Activated T-helper 1 cell treated with anti-CD3 and anti-CD28 coated beads, Interleukin-2, amount 50 U/mL, for 16 hours (primary cell): Measurements from ENCODE around the gene DGKI.

Experiments used
- DNase-seq, 2 donors: peaks; one replicate each; pipeline ENCODE4 v3.0.0-alpha.2; 2020; ENCODE audit warnings: low read depth in 1 of 2, low spot score in 1 of 2

DGKI gene

DNA sequence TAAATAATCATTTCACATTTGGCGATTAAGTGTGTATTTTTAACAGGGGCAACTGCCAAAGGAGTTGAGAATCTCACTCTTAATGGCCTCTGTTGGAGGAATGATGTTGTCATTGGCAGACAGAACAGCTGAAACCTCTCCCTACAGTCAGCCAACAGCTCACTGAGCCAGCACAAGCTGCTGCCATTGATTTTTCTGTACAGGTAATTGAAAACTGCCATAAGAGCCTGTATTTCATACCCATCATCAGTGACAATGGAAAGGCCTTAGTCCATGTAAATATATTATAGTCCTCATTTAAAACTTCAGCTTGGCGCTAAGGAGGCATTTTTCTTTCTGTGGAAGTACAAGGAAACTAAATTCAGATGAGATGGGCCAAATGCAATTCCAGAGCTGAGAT, 475.2 kb downstream of the DGKI start:
- DNase-seq, result no peak

DNA sequence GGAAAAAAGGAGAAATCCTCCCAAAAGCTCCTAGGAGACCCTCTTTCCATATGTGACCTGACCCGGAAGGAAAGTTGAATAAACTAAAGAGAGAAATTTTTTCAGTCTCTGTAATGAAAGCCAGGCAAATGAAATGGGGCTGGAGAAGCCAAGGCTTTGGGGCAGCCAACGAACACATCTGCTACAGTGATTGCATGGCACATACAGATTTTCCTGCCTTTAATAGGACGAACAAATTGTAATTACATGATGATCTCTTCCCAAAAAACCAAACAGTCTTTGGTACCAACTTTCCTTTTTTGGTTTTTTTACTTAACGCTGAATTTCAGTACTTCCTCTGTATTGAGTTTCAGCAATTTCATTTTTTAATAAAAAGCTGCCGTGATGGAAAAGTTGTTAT, 479.8 kb downstream of the DGKI start:
- DNase-seq, result no peak

DNA sequence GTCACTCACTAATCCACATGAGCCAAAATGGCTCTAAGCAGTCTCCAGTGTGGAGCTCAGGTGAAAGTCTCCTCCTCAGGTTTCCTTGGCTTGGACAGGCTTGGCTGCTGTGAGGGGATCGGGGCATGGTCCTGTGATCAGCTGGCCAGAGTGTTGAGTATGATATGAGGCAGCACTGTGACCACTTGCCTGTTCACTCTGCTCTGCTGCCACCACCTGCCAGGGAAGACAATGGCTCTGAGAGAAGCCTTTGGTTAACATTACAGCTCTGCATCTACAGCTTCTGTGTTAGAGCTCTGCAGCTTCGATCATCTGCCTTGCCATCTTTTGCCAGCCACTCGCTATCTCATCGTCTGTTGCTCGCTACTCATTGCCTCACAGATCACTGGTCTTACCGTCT, 483.1 kb downstream of the DGKI start:
- DNase-seq, result no peak

DNA sequence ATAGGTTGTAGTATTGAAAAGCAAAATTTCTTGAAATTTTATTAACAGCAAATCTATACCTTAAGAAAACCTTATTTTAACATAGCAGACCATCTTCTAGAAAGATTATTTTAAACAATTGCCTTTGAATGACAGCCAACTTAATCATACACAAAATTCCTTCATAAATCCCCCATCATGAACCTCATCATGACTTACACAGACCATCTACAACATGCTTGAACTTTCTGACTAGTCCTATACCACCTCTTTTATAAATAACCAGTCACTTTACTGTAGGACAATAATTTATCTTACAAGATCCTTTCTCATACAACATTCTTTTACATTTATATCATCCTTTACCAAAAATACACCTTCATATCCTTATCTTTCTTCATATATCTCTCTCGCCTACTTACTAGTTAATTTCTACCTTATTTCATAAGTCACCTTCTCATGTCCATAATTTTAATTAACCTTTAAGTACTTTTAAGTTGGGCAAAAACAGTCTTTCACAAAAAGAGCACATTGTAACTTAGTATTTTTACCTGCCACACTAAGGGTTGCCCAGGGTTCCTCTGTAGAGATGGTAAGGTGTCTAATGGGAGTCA, 486.6 kb downstream of the DGKI start:
- DNase-seq, result no peak

DNA sequence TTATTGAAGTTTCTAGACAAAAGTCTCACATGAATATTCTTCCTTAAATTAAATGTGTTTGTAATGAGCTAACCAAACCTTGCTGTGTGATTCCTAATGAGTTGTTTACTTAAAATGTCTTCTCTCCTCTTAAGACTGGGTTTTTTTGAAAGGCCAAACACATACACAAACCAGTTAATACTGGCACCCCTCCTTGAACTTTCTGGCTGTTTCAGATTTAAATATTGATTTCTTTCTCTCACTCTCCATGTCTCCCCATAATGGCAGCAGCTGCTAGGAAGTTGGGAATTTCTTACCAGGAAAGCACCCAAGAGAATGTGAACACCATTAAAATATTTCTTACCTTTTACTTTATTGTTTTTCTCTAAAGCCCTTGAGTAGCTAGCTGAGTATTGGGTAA, 491.8 kb downstream of the DGKI start:
- no peak for DNase-seq

DNA sequence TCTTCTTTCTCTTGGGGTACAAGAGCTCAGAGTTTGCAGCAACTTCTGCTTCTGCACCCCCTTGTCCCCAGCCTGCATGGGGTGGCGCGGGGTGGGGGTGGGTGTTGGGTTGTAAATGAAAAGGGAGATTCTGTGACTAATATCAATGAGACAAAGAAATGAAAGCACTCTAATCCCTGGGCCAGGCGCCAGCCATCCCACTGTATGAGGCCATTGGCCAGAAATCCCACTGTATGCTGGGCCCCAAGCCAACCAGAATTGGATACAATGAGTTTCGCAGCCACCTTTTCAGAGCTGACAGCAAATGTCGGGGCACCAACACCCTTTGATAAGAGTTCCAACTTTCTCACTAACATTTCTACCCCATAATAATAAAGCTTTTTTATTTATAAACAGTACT, 492.4 kb downstream of the DGKI start:
- no peak for DNase-seq

DNA sequence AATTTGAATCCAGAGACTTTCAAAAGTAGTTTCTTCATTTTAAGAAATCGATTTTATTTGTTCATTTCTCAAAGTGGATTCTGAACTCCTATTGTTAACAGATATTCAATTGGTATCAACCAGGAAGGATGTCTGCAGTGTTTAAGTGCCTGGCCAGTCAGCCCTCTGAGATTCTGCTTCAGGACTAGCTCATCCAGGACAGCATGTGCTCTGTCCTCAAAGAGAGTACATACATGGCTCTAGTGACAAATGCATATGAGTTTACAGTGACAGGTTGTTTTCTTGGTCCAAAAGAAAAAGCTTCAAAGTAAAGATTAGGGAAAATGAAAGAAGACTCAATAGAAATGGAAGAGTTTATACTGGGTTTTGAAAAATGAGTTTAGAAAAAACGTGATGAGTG, 494.8 kb downstream of the DGKI start:
- DNase-seq, result no peak

DNA sequence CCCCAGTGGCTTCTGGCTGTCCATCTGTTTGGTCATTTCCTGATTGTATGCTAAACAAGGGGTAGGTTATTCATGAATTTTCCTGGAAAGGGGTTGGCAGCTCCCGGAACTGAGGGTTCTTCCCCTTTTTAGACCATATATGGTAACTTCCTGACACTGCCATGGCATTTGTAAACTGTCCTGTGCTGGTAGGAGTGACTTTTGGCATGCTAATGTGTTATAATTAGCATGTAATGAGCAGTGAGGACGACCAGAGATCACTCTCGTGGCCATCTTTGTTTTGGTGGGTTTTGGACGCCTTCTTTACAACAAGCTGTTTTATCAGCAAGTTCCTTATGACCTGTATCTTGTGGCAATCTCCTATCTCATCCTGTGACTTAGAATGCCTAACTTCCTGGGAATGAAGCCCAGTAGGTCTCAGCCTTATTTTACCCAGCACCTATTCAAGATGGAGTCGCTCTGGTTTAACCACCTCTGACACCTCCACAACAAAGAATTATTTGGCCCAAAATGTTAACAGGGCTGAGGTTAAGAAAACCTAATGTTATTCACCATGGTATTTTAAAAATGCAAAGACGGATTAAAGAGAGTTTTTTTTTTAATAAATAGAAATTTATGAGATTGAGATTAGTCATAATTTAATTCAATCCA, 500.9 kb downstream of the DGKI start:
- DNase-seq, result no peak

DNA sequence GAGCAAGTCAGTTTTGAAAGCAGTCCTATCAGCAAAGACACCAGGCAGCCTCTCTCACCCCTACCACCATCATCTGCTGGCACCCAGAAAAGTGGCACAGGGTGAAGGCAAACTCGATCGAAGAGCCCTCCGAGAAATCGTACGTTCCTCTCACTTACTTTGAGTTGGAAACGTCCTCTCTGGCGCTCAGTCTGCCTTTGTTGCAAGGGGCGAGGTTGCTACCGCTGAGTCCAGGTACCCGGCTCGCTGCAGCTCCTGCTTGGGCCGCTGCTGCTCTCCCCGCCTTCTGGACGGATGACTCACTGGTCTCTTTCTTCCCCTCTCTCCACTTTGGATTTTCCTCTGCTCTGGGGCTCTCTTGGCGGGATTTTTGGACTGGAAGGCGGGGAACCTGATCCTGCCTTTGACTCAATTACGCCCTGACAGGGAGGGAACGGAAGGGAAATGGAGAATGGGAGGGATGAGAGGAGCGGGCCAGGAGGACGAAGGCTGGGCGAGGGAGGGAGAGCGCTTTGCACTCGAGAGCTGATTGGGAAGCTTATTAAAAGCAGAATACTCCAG, 503.4 kb downstream of the DGKI start, which contains the start of gene PTN:
PTN (minus strand) TSS at position 453 of the 561 bp plus-strand sequence. CDS start 88,760 bp downstream, outside the sequence.
- no peak for DNase-seq

DNA sequence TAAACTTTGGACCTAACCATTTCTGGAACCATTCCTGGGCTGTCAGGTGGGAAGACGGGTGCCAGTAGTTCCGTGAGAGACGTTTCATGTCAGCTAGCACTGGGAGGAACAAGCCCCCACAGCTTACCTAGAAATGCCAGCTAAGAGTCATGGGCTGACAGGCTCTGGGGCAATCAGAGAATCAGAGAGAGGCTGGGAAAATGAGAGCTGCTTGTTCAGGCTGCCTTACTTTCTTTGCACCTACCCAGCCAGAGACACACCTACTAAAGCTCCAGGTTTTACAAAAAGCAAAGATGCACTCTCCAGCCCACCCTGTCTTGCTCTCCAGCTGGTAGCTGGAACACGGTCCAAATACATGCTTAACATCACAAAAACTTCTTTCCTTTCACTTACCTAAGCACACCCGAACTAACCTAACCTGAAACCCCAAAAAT, 503.9 kb downstream of the DGKI start:
- DNase-seq, result no peak

DNA sequence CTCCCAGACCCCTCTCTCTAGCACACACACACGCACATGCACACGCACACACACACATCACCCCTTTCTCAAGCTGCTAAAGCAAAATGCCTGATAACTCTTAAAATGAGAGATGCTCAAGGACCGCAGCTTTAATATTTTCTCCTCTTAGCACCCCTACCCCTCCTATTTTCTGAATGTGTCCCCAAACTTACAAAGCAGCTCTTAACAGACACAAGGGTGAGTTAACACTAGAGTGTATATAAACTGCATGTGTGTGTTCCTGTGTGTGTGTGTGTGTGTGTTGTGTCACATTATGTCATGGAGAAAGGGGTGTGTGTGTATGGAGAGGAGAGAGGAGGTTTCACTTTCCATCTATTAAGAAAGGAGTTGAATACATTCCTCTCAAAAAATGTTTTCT, 504.5 kb downstream of the DGKI start:
- DNase-seq, result no peak

DNA sequence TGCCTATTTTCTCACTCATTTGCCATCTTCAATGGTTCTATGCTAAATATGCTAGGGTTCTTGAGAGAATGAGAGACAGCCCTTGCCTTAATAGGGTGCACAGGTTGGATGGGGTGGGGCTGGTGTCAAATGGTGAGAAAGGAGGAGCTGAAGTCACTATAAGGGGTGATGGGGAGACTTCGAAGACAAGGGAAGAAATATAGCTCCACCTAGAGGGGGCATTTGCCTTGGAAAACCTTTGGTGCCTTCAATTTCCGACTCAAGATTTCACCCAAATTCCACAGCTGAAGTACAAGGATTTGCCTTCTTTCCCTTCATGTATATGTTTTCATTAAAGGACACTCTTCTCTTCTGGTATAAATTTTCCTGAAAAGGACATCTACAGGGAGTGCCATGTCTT, 508.9 kb downstream of the DGKI start:
- no peak for DNase-seq

DNA sequence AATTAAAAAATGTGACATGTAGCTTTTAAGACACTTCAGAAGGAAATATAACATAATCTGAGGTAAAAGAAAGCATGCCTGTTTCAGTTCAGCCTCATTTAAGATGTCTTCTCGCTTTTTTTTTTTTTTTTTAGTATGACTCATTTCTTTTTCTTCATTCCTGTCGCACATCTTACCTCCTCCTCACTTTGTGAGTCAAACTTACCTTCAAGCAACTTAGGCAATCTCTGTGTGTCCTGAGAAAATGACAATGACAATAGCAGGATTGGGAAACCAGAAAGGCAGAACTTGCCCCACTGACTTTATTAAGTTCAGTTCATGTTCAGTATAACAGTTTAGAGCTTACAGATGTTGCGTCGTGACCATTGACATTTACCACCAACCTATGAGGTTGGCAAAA, 511.0 kb downstream of the DGKI start:
- DNase-seq, result no peak

DNA sequence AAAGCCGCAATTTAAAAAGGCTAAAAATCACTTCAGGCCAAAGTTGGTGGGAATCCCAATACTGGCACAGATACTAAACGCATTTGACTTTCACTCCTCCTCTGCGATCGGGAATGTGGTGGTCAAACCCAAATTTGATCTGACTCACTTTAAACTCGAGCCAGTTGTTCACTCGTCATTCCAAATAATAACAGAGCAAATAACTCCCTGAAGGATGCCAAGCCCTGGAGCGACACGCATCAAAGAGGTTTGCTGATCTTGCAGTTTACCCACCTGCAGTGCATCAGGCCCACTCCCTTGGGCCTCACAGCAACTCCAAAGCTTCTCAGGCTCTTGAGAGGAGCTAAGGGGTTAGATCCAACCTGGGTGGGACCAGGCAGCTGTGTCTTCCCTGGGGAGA, 515.4 kb downstream of the DGKI start:
- no peak for DNase-seq
